ENCODE measurements around the gene TBC1D9.

DNA sequence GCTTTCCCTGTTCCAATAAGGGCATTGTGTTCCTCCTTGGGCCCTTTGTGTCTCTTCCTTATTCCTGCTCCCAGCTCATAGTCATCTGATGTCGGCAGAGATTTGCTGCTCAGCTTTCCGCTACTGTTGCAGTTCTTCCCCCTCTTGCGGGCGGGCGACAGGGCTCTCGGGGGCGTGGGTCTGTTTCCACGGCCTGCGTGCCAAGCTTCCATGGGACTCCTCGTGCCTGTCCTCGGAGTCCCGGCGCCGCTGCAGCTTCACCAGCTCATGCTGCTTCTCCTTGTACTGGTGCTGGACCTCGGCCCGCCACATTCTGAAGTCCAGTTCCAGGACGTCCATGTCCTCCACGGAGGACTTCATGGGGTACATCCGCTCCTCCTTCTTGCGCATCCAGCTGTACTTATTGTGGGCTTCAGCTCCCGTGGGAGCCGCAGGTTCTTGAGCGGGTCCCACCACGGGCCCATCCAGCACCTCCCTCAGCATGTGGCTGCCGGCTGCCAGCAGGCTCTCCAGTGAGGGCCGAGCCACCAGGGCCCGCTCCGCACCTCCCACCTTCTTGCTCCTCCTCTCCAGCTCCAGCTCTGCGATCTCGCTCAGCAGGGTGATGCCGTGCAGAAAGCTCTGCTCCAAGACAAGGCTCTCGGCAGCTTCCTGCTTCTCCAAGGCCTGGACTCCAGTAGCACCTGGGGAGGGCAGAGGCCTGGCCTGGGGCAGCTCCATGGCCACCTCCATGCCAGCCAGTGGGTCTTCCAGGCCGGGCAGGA lies 113.3 kb downstream of the TBC1D9 start:
- no peak for TF ChIP-seq CTCF (IDR thresholded peaks at IDR 0.05)
- TF ChIP-seq ZFX (IDR thresholded peaks at IDR 0.05; ENCODE audit: borderline replicate concordance): no peak

Data from 22Rv1 (cell line).